ENCODE measurements around the gene WDR70. TPM values are rescaled to one million over a fixed set of nuclear protein-coding genes. Genes with fewer than 3 reads are reported as not detected.
A peak's percentile ranks its signal among the peaks of the same experiment; 100 is the strongest.

The WDR70 gene
- total RNA-seq, 2 experiments from 2014 or later: 24.5 to 34.6 TPM

DNA sequence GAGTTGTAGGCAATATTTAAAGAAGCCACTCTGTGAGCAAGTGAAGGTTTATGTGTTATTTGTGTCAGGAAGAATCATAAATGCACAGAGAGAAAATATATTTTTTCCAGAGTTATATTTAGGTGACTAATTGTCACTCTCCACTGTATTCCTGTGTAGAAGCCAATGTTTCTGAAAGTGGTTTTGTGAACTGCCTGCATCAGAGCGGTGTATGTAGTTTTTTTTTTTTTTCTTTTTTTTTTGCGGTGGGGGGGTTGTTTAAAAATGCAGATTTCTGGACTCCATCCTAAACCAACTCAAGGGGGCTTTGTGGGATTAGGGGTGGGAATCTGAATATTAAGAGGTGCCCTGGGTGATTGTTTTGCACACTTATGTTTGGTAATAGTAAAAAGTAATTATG lies 357.3 kb downstream of the WDR70 start:
- Mint-ChIP-seq H3K4me3 (no peak overlapping the region), H3K27me3 (no peaks in the 10 kb centered on the region), H3K36me3 (ENCODE audit: low read depth) (peaks cover 82% of the 10 kb centered on the region), H3K9me3 (no peaks in the 10 kb centered on the region), H3K4me1 (ENCODE audit: low read depth) (peaks cover 5% of the 10 kb centered on the region), H3K27ac (no peak overlapping the region)
- H3K4me3 ChIP-seq (ENCODE audit: low read length): no peak overlapping the region
- ChIA-PET CTCF (no interaction called here), POLR2A (no interaction called here)
- H3K27ac ChIP-seq (ENCODE audit: low read depth in 1 of 2, low read length in 2 of 2): no peak overlapping the region
- no peaks in the 10 kb centered on the region for H3K27me3 ChIP-seq (ENCODE audit: control insufficient read depth in 1 of 2, insufficient read depth in 2 of 2, low read length in 2 of 2)
- ATAC-seq (ENCODE audit: poor library complexity): no peak
- TF ChIP-seq, protein P1, sequence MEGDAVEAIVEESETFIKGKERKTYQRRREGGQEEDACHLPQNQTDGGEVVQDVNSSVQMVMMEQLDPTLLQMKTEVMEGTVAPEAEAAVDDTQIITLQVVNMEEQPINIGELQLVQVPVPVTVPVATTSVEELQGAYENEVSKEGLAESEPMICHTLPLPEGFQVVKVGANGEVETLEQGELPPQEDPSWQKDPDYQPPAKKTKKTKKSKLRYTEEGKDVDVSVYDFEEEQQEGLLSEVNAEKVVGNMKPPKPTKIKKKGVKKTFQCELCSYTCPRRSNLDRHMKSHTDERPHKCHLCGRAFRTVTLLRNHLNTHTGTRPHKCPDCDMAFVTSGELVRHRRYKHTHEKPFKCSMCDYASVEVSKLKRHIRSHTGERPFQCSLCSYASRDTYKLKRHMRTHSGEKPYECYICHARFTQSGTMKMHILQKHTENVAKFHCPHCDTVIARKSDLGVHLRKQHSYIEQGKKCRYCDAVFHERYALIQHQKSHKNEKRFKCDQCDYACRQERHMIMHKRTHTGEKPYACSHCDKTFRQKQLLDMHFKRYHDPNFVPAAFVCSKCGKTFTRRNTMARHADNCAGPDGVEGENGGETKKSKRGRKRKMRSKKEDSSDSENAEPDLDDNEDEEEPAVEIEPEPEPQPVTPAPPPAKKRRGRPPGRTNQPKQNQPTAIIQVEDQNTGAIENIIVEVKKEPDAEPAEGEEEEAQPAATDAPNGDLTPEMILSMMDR (IDR thresholded peaks at IDR 0.05): no peak
- peaks cover 2% of the 10 kb centered on the region for H3K4me1 ChIP-seq (ENCODE audit: insufficient read depth, low read length)
- intact Hi-C loops (cut with DNase I, micrococcal nuclease): no loop called here
- peaks cover 9% of the 10 kb centered on the region for H3K36me3 ChIP-seq (ENCODE audit: insufficient read depth, low read length)
- no peak for DNase-seq
- no peaks in the 10 kb centered on the region for H3K9me3 ChIP-seq (ENCODE audit: control insufficient read depth in 1 of 2, insufficient read depth in 1 of 2, low read length in 2 of 2)

DNA sequence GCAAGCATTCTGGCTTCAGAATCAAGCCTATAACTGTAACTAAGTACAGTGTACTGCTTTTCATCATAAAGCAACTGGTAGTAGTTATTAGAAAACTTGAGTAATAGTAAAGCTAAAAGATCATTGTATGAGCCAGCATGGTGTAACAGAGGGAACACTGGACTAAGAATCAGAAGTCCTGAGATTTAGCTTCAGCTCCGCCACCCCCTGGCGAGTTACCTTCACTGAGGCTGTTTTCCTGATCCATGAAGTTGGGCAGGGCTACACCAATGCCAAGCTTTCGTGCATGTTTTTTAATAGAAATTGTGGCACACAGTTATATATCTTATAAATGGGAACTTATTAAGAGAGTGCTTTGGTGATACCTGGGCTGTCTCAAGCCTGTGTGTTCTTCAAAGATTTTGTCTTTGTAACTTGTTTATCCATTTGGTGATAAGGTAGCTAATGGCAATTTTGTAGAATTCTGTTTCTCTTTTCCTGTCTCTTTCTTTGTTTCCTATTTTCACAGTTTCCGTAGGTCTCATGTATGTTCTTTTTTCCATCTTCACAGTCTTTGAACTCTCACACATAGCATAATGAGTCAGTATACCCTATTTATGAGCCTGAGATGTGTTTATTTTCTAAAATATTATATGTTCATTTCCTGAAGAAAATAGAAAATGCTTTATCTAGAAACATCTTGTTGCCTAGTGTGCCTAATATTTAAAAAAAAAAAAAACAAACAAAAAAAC lies 358.4 kb downstream of the WDR70 start:
- H3K27me3 ChIP-seq (ENCODE audit: control insufficient read depth in 1 of 2, insufficient read depth in 2 of 2, low read length in 2 of 2): no peaks in the 10 kb centered on the region
- Mint-ChIP-seq H3K9me3 (peaks cover 4% of the 10 kb centered on the region), H3K27me3 (no peaks in the 10 kb centered on the region), H3K36me3 (ENCODE audit: low read depth) (peaks cover 86% of the 10 kb centered on the region), H3K4me1 (ENCODE audit: low read depth) (peaks cover 5% of the 10 kb centered on the region), H3K4me3 (no peak overlapping the region), H3K27ac (no peak overlapping the region)
- ATAC-seq (ENCODE audit: poor library complexity): no peak
- no peaks in the 10 kb centered on the region for H3K9me3 ChIP-seq (ENCODE audit: control insufficient read depth in 1 of 2, insufficient read depth in 1 of 2, low read length in 2 of 2)
- intact Hi-C loops (cut with DNase I, micrococcal nuclease): no loop called here
- TF ChIP-seq, protein P1 (IDR thresholded peaks at IDR 0.05): no peak
- CTCF ChIA-PET: no interaction called here
- POLR2A ChIA-PET: no interaction called here
- no peak for DNase-seq
- no peak overlapping the region for H3K4me3 ChIP-seq (ENCODE audit: low read length)
- H3K27ac ChIP-seq (ENCODE audit: low read depth in 1 of 2, low read length in 2 of 2): no peak overlapping the region
- peaks cover 9% of the 10 kb centered on the region for H3K36me3 ChIP-seq (ENCODE audit: insufficient read depth, low read length)
- H3K4me1 ChIP-seq (ENCODE audit: insufficient read depth, low read length): peaks cover 2% of the 10 kb centered on the region

DNA sequence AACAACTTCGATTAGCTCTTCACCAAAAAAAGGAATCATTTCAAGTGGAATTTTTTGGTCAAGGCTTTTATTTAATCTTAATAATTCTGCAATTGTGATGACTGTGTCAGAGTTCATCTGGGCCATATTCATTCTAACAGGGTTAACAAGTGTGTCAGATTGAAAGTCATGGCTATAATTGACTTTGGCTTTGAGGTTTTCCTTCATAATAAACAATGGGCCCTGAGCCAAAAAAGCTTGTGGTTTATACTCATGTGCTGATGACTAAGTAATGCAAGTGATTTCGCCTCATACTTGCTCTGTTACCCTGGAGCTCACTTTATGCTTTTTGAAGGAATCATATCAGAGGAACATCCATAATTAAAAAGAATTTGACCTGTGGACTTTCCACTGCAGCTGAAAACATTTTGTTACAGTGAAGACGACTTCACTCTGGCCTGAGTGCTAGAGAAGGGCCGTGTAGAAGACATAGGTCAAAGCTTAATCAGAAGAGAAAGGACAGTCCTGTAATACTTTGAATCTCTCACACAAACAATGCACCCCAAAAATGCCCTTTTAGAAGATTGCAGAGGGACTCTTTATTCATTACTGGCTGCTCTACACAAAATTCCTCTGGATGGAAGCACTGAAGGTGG lies 359.1 kb downstream of the WDR70 start:
- Mint-ChIP-seq H3K4me3 (no peak overlapping the region), H3K27me3 (no peaks in the 10 kb centered on the region)

More for the DNA sequence above, 359.1 kb downstream of the WDR70 start:
- Histone ChIP-seq H3K27me3 (ENCODE audit: control insufficient read depth in 1 of 2, insufficient read depth in 2 of 2, low read length in 2 of 2) (no peaks in the 10 kb centered on the region), H3K9me3 (ENCODE audit: control insufficient read depth in 1 of 2, insufficient read depth in 1 of 2, low read length in 2 of 2) (peaks cover 0 to 2% of the 10 kb centered on the region in 2 experiments), H3K4me3 (ENCODE audit: low read length) (no peak overlapping the region), H3K36me3 (ENCODE audit: insufficient read depth, low read length) (peaks cover 15% of the 10 kb centered on the region), H3K4me1 (ENCODE audit: insufficient read depth, low read length) (peaks cover 2% of the 10 kb centered on the region), H3K27ac (ENCODE audit: low read depth in 1 of 2, low read length in 2 of 2) (no peak overlapping the region)
- DNase-seq: peak in 3 of 14 experiments; percentile 40 to 61 (median 44)
- Mint-ChIP-seq H3K27ac (no peak overlapping the region), H3K4me1 (ENCODE audit: low read depth) (peaks cover 5% of the 10 kb centered on the region), H3K9me3 (peaks cover 4% of the 10 kb centered on the region), H3K36me3 (ENCODE audit: low read depth) (peaks cover 85% of the 10 kb centered on the region)
- ChIA-PET POLR2A (no interaction called here), CTCF (no interaction called here)
- peak; percentile 26 for ATAC-seq (ENCODE audit: poor library complexity)
- intact Hi-C loops (cut with DNase I, micrococcal nuclease): no loop called here
- TF ChIP-seq, protein P1 (IDR thresholded peaks at IDR 0.05): no peak
